ENCODE measurements around the gene SFSWAP.

SFSWAP gene

DNA sequence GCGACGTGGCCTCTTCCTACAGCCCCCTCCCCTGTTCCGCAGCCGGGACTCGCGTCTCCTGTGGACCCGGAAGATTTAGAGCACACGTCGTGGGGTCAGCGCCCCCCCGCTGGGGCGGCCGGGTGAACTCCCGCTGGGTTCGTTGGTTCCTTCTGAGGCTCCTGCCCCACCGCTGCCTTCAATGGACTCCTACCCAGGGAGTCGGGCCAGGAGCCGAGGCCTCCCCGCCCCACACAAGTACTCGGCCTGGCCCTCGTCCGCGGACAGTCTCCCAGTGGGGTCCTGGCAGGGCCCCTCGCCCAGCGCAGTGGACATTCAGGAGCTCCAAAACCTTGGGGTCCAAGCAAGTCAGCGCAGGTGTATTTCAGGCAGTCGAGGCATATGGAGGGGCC, 118.5 kb downstream of the SFSWAP start:
- no CpG with 5 or more reads among the region's 27 CpGs for WGBS (ENCODE audit: insufficient coverage, insufficient read length)
- H3K27ac ChIP-seq (ENCODE audit: low read length), result no peak overlapping the region
- H3K4me1 ChIP-seq (ENCODE audit: control insufficient read depth, insufficient read depth, low read length), result peaks cover 5% of the 10 kb centered on the region; the same call in 1 of the 2 replicates
- no peaks in the 10 kb centered on the region for H3K9me3 ChIP-seq (ENCODE audit: control insufficient read depth, insufficient read depth, low read length)
- H3K27me3 ChIP-seq (ENCODE audit: control insufficient read depth, insufficient read depth, low read length), result peaks cover 7% of the 10 kb centered on the region; the same call in 1 of the 2 replicates
- no peaks in the 10 kb centered on the region; the same call in 1 of the 2 replicates for H3K36me3 ChIP-seq (ENCODE audit: control insufficient read depth, insufficient read depth, low read length)
- DNase-seq (ENCODE audit: low read depth, low spot score), result no peak
- H3K4me3 ChIP-seq (ENCODE audit: low read length), result peak overlapping the region; percentile 36; the same call in 1 of the 2 replicates

DNA sequence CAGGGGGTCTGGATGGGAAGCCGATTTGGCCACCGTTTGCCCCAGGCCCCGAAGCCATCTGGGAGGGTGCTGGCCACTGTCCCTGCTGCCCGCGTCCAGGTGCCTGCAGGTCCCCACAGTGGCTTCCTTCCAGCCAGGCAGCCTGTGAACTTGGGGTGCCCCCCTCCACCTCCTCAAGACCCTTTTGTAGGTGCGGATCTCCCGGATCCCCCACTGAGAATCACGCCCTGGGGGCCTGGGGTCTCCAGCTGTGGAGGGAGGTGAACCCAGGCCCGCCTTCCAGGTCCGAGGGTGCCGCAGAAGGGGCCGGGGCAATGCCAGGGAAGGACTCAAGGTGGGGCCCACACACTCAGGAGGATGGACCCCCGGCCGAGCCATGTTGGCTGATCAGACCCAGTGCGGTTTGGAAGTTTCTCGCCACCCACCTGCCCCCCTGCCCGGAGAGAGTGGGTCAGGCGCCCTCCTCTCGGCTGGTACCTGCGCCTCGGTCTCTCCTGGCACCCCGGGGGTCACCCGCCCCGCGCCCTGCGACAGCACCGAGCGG, 119.0 kb downstream of the SFSWAP start:
- H3K27ac ChIP-seq (ENCODE audit: low read length), result no peak overlapping the region
- peak overlapping the region; percentile 50; the same call in 1 of the 2 replicates for H3K4me3 ChIP-seq (ENCODE audit: low read length)
- no peak for DNase-seq (ENCODE audit: low read depth, low spot score)

DNA sequence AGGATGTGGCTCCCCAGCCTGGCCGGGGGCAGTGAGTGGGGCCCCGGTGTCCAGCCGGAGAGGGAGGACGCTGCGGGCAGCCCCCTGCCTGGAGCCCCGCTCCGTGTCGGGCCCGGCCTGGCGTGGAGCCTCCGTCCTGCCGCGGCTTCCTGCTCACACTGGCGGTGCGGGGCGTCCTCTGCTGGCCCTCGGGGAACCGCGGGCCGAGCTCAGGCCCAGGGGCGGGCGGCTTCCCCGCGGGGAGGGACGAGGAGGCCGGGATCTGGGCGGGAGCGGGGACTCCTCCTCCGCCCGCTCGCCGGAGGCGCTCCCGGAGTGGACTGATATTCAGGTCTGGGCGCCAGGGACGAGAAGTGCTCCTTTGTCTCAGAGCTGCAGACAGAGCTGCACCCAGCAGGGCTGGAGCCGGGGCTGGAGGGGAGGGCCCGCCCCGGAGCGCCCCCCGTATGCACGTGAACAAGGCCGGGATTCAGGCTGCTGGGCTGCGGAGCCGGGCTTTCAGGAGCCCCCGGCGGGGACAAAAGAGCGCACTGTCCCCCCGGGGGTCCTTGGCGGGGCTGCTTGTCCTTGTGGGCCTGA, 119.5 kb downstream of the SFSWAP start:
- Histone ChIP-seq H3K9me3 (ENCODE audit: control insufficient read depth, insufficient read depth, low read length) (no peaks in the 10 kb centered on the region), H3K4me3 (ENCODE audit: low read length) (peak overlapping the region; percentile 50; the same call in 1 of the 2 replicates), H3K4me1 (ENCODE audit: control insufficient read depth, insufficient read depth, low read length) (peaks cover 3% of the 10 kb centered on the region; the same call in 1 of the 2 replicates), H3K27me3 (ENCODE audit: control insufficient read depth, insufficient read depth, low read length) (peaks cover 7% of the 10 kb centered on the region; the same call in 1 of the 2 replicates), H3K36me3 (ENCODE audit: control insufficient read depth, insufficient read depth, low read length) (no peaks in the 10 kb centered on the region; the same call in 1 of the 2 replicates), H3K27ac (ENCODE audit: low read length) (no peak overlapping the region)
- no CpG with 5 or more reads among the region's 50 CpGs for WGBS (ENCODE audit: insufficient coverage, insufficient read length)
- DNase-seq (ENCODE audit: low read depth, low spot score), result no peak

More for the DNA sequence above, 119.0 kb downstream of the SFSWAP start:
- WGBS (ENCODE audit: insufficient coverage, insufficient read length), result no CpG with 5 or more reads among the region's 28 CpGs
- Histone ChIP-seq H3K4me1 (ENCODE audit: control insufficient read depth, insufficient read depth, low read length) (peaks cover 5% of the 10 kb centered on the region; the same call in 1 of the 2 replicates), H3K9me3 (ENCODE audit: control insufficient read depth, insufficient read depth, low read length) (no peaks in the 10 kb centered on the region), H3K27me3 (ENCODE audit: control insufficient read depth, insufficient read depth, low read length) (peaks cover 7% of the 10 kb centered on the region; the same call in 1 of the 2 replicates), H3K36me3 (ENCODE audit: control insufficient read depth, insufficient read depth, low read length) (no peaks in the 10 kb centered on the region; the same call in 1 of the 2 replicates)

DNA sequence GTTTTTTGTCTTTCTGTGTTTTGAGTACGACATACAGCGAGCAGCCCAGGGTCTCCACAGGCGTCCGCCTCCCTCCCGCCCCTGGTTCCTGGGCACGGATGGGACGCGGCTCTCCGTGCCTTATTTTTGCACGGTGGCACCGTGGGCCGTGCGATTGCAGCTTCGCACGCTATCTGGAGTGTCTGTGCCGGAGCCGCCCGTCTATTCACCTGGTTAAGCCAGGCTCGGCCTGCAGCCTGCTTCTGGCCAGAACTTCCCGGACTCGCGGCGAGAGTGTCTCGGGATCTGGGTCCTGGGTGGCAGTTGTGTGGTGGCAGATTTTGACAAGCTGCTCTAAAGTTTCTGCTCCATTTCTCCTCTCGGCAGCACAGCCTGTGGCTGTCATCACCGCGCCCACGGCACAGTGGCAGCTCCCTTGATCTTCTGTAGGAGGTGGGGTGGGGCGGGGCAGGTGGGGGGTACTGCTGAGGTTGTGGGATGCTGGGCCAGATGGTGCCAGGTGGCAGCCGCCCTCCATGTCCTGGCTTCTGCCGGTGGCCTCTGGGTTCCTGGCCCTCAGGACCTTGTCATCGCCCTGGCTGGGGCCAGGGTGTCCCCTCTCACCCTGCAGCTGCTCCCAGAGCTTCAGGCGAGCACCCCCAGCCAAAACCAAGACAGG, 120.2 kb downstream of the SFSWAP start:
- H3K27me3 ChIP-seq (ENCODE audit: control insufficient read depth, insufficient read depth, low read length), result peaks cover 7% of the 10 kb centered on the region; the same call in 1 of the 2 replicates
- no CpG with 5 or more reads among the region's 33 CpGs for WGBS (ENCODE audit: insufficient coverage, insufficient read length)
- no peak overlapping the region for H3K27ac ChIP-seq (ENCODE audit: low read length)
- no peaks in the 10 kb centered on the region for H3K9me3 ChIP-seq (ENCODE audit: control insufficient read depth, insufficient read depth, low read length)
- DNase-seq (ENCODE audit: low read depth, low spot score), result no peak
- H3K4me1 ChIP-seq (ENCODE audit: control insufficient read depth, insufficient read depth, low read length), result peaks cover 3% of the 10 kb centered on the region; the same call in 1 of the 2 replicates
- no peaks in the 10 kb centered on the region; the same call in 1 of the 2 replicates for H3K36me3 ChIP-seq (ENCODE audit: control insufficient read depth, insufficient read depth, low read length)
- peak overlapping the region; percentile 50 for H3K4me3 ChIP-seq (ENCODE audit: low read length)

DNA sequence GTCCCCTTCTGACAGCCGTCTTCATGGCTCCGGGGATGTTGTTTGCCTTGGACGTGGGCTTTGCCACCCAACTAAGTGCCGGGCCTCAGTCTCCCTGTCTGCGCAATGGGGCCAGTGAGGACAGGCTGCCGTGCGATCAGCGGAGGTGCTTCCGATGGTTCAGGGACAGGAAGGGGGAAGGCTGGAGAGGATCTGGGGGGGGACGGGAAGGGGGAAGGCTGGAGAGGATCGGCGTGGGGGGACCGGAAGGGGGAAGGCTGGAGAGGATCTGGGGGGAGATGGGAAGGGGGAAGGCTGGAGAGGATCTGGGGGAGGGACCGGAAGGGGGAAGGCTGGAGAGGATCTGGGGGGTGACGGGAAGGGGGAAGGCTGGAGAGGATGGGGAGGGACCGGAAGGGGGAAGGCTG, 120.7 kb downstream of the SFSWAP start:
- H3K36me3 ChIP-seq (ENCODE audit: control insufficient read depth, insufficient read depth, low read length), result no peaks in the 10 kb centered on the region; the same call in 1 of the 2 replicates
- no peaks in the 10 kb centered on the region for H3K9me3 ChIP-seq (ENCODE audit: control insufficient read depth, insufficient read depth, low read length)
- H3K4me3 ChIP-seq (ENCODE audit: low read length), result no peak overlapping the region
- DNase-seq (ENCODE audit: low read depth, low spot score), result no peak
- H3K27ac ChIP-seq (ENCODE audit: low read length), result no peak overlapping the region
- WGBS (ENCODE audit: insufficient coverage, insufficient read length), result no CpG with 5 or more reads among the region's 16 CpGs
- H3K27me3 ChIP-seq (ENCODE audit: control insufficient read depth, insufficient read depth, low read length), result peaks cover 7% of the 10 kb centered on the region; the same call in 1 of the 2 replicates
- H3K4me1 ChIP-seq (ENCODE audit: control insufficient read depth, insufficient read depth, low read length), result peaks cover 3% of the 10 kb centered on the region; the same call in 1 of the 2 replicates

DNA sequence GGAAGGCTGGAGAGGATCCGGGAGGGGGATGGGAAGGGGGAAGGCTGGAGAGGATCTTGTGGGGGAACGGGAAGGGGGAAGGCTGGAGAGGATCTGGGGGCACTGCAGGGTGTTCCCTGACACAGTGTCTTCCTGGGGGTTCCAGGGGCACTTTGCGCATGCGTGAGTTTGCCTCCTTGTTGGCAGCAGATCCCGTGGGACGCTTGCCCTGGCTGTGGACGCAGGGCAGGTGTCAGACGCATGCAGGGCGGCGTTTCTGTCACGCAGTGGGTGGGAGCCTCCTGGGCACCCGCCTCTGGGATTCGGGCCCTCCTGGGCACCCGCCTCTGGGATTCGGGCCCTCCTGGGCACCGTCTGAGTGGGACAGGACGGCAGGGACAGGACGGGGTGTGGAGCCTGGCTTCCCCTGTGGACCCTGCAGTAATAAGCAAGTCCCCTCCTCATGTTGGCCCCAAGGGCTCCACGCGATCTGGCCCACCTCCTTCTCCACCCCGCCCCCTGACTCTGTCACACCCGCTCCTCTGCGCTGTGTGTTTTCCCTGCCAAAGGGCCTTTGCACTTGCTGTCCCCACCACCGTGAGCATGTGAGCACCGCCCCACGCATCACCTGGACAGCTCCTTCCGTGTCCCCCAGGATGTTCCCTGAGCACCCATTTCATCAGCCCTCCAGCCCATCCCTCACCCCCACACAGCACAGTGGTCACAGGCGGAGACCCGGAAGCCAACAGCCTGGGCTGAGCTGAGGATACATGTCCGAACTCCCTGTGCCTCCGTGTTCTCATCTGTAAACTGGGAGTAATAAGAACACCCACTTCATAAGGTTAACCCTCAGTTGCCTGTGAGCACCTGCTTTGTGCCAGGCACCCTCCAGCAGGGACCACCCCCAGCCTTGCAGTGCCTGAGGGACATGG, 121.7 kb downstream of the SFSWAP start:
- Histone ChIP-seq H3K4me1 (ENCODE audit: control insufficient read depth, insufficient read depth, low read length) (peaks cover 3% of the 10 kb centered on the region; the same call in 1 of the 2 replicates), H3K27ac (ENCODE audit: low read length) (no peak overlapping the region)
- WGBS (ENCODE audit: insufficient coverage, insufficient read length), result no CpG with 5 or more reads among the region's 31 CpGs

DNA sequence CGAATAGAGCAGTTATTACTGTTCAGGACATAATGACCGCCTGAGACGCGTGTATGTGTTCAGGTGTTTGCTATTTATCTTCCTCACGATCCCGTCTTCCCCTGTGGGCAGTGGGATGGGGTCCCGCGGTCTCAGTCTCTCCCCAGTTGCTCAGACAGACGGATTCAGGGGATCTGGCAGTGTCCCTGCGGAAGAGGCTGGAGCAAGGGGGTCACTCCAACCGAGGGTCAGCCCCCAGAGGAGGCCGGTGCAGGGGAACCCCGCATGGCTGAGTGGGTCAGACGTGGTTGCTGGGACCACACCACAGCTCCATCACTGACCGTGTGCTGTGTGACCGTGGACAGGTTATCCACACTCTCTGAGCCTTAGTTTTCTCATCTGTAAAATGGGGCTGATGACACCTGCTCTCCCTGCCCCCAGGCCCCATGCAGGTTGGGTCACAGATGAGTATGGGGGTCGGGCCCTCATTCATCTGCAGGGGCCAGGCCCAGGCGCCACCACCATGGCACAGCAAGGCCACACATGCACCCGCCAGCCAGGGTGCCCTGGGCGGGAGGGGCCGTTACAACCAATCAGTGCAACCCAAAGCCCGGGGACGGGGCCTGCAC, 122.5 kb downstream of the SFSWAP start:
- Histone ChIP-seq H3K27ac (ENCODE audit: low read length) (no peak overlapping the region), H3K36me3 (ENCODE audit: control insufficient read depth, insufficient read depth, low read length) (no peaks in the 10 kb centered on the region; the same call in 1 of the 2 replicates), H3K4me3 (ENCODE audit: low read length) (no peak overlapping the region), H3K9me3 (ENCODE audit: control insufficient read depth, insufficient read depth, low read length) (no peaks in the 10 kb centered on the region), H3K27me3 (ENCODE audit: control insufficient read depth, insufficient read depth, low read length) (peaks cover 7% of the 10 kb centered on the region; the same call in 1 of the 2 replicates), H3K4me1 (ENCODE audit: control insufficient read depth, insufficient read depth, low read length) (peaks cover 3% of the 10 kb centered on the region; the same call in 1 of the 2 replicates)
- no peak for DNase-seq (ENCODE audit: low read depth, low spot score)
- no CpG with 5 or more reads among the region's 23 CpGs for WGBS (ENCODE audit: insufficient coverage, insufficient read length)

More for the DNA sequence above, 121.7 kb downstream of the SFSWAP start:
- H3K36me3 ChIP-seq (ENCODE audit: control insufficient read depth, insufficient read depth, low read length), result no peaks in the 10 kb centered on the region; the same call in 1 of the 2 replicates
- no peak for DNase-seq (ENCODE audit: low read depth, low spot score)
- H3K27me3 ChIP-seq (ENCODE audit: control insufficient read depth, insufficient read depth, low read length), result peaks cover 7% of the 10 kb centered on the region; the same call in 1 of the 2 replicates
- no peak overlapping the region for H3K4me3 ChIP-seq (ENCODE audit: low read length)
- no peaks in the 10 kb centered on the region for H3K9me3 ChIP-seq (ENCODE audit: control insufficient read depth, insufficient read depth, low read length)

DNA sequence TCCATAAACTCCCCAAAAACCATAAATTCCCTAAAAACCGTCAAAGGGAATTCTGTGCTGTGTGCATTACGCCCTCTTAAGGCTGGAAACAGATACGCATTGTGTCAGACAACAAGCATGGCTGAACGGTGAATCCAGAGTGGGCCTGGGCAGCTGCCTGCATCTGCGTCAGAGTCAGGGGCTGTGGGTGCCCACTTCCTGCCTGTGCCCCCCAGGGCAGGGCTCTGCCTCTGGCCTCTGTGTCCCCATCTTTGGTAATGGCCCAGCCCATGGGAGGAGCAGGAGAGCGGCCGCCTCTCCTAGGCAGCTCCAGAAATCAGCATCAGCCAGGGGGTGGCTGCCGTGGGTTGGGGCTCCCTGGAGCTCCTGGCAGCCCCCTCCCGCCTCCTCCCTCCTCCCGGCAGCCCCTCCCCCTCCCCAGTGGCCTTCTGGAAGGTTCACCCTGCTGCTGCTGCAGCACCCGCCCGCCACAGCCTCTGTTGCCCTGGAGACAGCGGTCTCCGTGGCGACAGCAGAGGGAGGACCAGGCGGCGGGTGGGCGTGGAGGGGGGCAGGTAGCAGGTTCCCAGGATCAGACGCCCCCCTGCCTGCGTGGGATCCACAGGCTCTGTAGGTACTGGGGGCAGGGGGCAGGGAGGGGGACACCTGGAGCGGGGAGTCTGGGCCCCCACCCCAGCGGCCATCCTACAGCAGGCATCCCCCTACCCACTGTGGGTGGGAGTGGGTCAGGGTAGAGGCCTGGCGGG, 123.2 kb downstream of the SFSWAP start:
- peaks cover 5% of the 10 kb centered on the region; the same call in 1 of the 2 replicates for H3K27me3 ChIP-seq (ENCODE audit: control insufficient read depth, insufficient read depth, low read length)
- no peak overlapping the region for H3K27ac ChIP-seq (ENCODE audit: low read length)
- no CpG with 5 or more reads among the region's 23 CpGs for WGBS (ENCODE audit: insufficient coverage, insufficient read length)
- peaks cover 3% of the 10 kb centered on the region; the same call in 1 of the 2 replicates for H3K4me1 ChIP-seq (ENCODE audit: control insufficient read depth, insufficient read depth, low read length)
- no peak for DNase-seq (ENCODE audit: low read depth, low spot score)
- H3K4me3 ChIP-seq (ENCODE audit: low read length), result no peak overlapping the region
- no peaks in the 10 kb centered on the region for H3K9me3 ChIP-seq (ENCODE audit: control insufficient read depth, insufficient read depth, low read length)
- no peaks in the 10 kb centered on the region; the same call in 1 of the 2 replicates for H3K36me3 ChIP-seq (ENCODE audit: control insufficient read depth, insufficient read depth, low read length)
